GM19193 (cell line): ENCODE results near the gene CD6.

Experiments used
- POLR2A ChIP-seq: IDR thresholded peaks from 4 replicates; pipeline ENCODE4 v1.6.1; 2011; ENCODE audit not compliant: insufficient read depth, insufficient read length; ENCODE audit errors: extremely low read depth

CD6 gene

GRCh38 chr11:60971520-60971919, at the start of gene CD6:
Gene CD6 (plus strand): TSS chr11:60971680. CDS start chr11:60971866, 186 bp downstream.
- TF ChIP-seq POLR2A = no peak

- no peak for TF ChIP-seq POLR2A
These were observed 49.6 kb upstream of the CD6 start for GRCh38 chr11:60921777-60922335.

- no peak for TF ChIP-seq POLR2A
These were observed 48.6 kb upstream of the CD6 start for GRCh38 chr11:60922906-60923305.

- TF ChIP-seq POLR2A = no peak
These were observed 48.2 kb upstream of the CD6 start for GRCh38 chr11:60923326-60923725.

- TF ChIP-seq POLR2A = peak; percentile 32
These were observed 47.7 kb upstream of the CD6 start for GRCh38 chr11:60923800-60924109.

GRCh38 chr11:60924110-60924905, 47.2 kb upstream of the CD6 start, which contains the start of gene TMEM132A:
Gene TMEM132A (plus strand): TSS chr11:60924460. CDS start chr11:60924634, 174 bp downstream.
- TF ChIP-seq POLR2A = no peak

- TF ChIP-seq POLR2A = no peak
These were observed 46.3 kb upstream of the CD6 start for GRCh38 chr11:60924906-60925853.

GRCh38 chr11:60925868-60926267, 45.6 kb upstream of the CD6 start:
- TF ChIP-seq POLR2A = no peak

- no peak for TF ChIP-seq POLR2A
These were observed 45.0 kb upstream of the CD6 start for GRCh38 chr11:60926500-60926899.

GRCh38 chr11:60927061-60927592, 44.4 kb upstream of the CD6 start:
- no peak for TF ChIP-seq POLR2A

- no peak for TF ChIP-seq POLR2A
These were observed 43.9 kb upstream of the CD6 start for GRCh38 chr11:60927600-60927999.

- no peak for TF ChIP-seq POLR2A
These were observed 42.9 kb upstream of the CD6 start for GRCh38 chr11:60928563-60929001.

GRCh38 chr11:60929764-60930163, 41.7 kb upstream of the CD6 start:
- no peak for TF ChIP-seq POLR2A

GRCh38 chr11:60930394-60930793, 41.1 kb upstream of the CD6 start:
- TF ChIP-seq POLR2A = no peak

- no peak for TF ChIP-seq POLR2A
These were observed 39.6 kb upstream of the CD6 start for GRCh38 chr11:60931917-60932316.
